Measurements from ENCODE around the gene MAD1L1.

GRCh38 chr7:2004841-2005725, 227.7 kb downstream of the MAD1L1 start:
- no peak for TF ChIP-seq ATF2 (CRISPR knock-in tag; IDR thresholded peaks at IDR 0.05; ENCODE audit: borderline replicate concordance, low read depth)
- TF ChIP-seq HMGXB4 (CRISPR knock-in tag; IDR thresholded peaks at IDR 0.05), result no peak
